ENCODE results near the gene CAPS2.

Gene CAPS2

GRCh38 chr12:75294797-75295196 is 35.3 kb downstream of the CAPS2 start:
- Histone ChIP-seq H4K20me1 (ENCODE audit: insufficient read depth, low read length) (no peaks in the 10 kb centered on the region), H3K27ac (ENCODE audit: low read depth, low read length, poor library complexity, severe bottlenecking) (no peak overlapping the region), H3K4me2 (ENCODE audit: low read length) (no peak overlapping the region), H3K36me3 (ENCODE audit: insufficient read depth, low read length) (no peaks in the 10 kb centered on the region), H3K4me3 (ENCODE audit: low read depth, low read length, poor library complexity, severe bottlenecking) (no peak overlapping the region), H3K27me3 (ENCODE audit: insufficient read depth, low read length) (no peaks in the 10 kb centered on the region), H2AFZ (ENCODE audit: low read length) (no peak overlapping the region), H3K4me1 (ENCODE audit: insufficient read depth, low read length, severe bottlenecking) (no peaks in the 10 kb centered on the region), H3K9me3 (ENCODE audit: low read length) (no peaks in the 10 kb centered on the region), H3K9ac (ENCODE audit: low read length) (no peak overlapping the region), H3F3A (ENCODE audit: insufficient read depth, low read length) (no peaks in the 10 kb centered on the region), H3K79me2 (ENCODE audit: insufficient read depth, low read length) (no peaks in the 10 kb centered on the region), H3K9me2 (ENCODE audit: low read depth, low read length) (no peaks in the 10 kb centered on the region)
- TF ChIP-seq, protein P1, sequence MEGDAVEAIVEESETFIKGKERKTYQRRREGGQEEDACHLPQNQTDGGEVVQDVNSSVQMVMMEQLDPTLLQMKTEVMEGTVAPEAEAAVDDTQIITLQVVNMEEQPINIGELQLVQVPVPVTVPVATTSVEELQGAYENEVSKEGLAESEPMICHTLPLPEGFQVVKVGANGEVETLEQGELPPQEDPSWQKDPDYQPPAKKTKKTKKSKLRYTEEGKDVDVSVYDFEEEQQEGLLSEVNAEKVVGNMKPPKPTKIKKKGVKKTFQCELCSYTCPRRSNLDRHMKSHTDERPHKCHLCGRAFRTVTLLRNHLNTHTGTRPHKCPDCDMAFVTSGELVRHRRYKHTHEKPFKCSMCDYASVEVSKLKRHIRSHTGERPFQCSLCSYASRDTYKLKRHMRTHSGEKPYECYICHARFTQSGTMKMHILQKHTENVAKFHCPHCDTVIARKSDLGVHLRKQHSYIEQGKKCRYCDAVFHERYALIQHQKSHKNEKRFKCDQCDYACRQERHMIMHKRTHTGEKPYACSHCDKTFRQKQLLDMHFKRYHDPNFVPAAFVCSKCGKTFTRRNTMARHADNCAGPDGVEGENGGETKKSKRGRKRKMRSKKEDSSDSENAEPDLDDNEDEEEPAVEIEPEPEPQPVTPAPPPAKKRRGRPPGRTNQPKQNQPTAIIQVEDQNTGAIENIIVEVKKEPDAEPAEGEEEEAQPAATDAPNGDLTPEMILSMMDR (IDR thresholded peaks at IDR 0.05; ENCODE audit: low read length), result no peak
- no peak for TF ChIP-seq EZH2 (IDR thresholded peaks at IDR 0.05; ENCODE audit: borderline replicate concordance, low read length)

GRCh38 chr12:75294336-75294735 is 35.8 kb downstream of the CAPS2 start:
- H3K9ac ChIP-seq (ENCODE audit: low read length), result no peak overlapping the region
- TF ChIP-seq EZH2 (IDR thresholded peaks at IDR 0.05; ENCODE audit: borderline replicate concordance, low read length), result no peak
- TF ChIP-seq, protein P1 (IDR thresholded peaks at IDR 0.05; ENCODE audit: low read length), result no peak
- H3K4me3 ChIP-seq (ENCODE audit: low read depth, low read length, poor library complexity, severe bottlenecking), result no peak overlapping the region
- H3K4me2 ChIP-seq (ENCODE audit: low read length), result no peak overlapping the region
- no peaks in the 10 kb centered on the region for H3K27me3 ChIP-seq (ENCODE audit: insufficient read depth, low read length)
- no peaks in the 10 kb centered on the region for H3K9me3 ChIP-seq (ENCODE audit: low read length)
- no peaks in the 10 kb centered on the region for H3K36me3 ChIP-seq (ENCODE audit: insufficient read depth, low read length)
- H3K9me2 ChIP-seq (ENCODE audit: low read depth, low read length), result no peaks in the 10 kb centered on the region
- no peaks in the 10 kb centered on the region for H3F3A ChIP-seq (ENCODE audit: insufficient read depth, low read length)
- H2AFZ ChIP-seq (ENCODE audit: low read length), result no peak overlapping the region
- no peak overlapping the region for H3K27ac ChIP-seq (ENCODE audit: low read depth, low read length, poor library complexity, severe bottlenecking)
- no peaks in the 10 kb centered on the region for H3K79me2 ChIP-seq (ENCODE audit: insufficient read depth, low read length)
- no peaks in the 10 kb centered on the region for H3K4me1 ChIP-seq (ENCODE audit: insufficient read depth, low read length, severe bottlenecking)
- no peaks in the 10 kb centered on the region for H4K20me1 ChIP-seq (ENCODE audit: insufficient read depth, low read length)

DNA sequence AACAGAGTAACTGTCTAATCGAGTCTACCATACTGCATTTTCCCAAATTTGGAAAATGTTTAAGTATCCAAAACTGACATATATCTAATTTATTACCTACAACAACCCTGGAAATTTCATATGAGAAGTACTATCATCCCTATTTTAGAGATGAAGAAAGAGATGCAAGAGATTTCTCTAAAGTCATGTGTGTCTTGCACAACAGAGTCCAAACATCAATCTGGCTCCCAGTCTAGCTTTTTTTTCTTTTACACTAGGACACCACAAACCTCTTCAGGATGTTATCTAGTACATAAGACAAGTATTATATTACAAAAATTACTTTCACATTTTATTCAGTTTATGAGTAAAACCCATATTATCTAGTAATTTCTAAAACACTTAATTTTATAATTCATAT is 39.1 kb downstream of the CAPS2 start:
- no peaks in the 10 kb centered on the region for H3K36me3 ChIP-seq (ENCODE audit: insufficient read depth, low read length)
- H3K9ac ChIP-seq (ENCODE audit: low read length), result no peak overlapping the region
- H3K4me1 ChIP-seq (ENCODE audit: insufficient read depth, low read length, severe bottlenecking), result no peaks in the 10 kb centered on the region
- no peak overlapping the region for H3K4me3 ChIP-seq (ENCODE audit: low read depth, low read length, poor library complexity, severe bottlenecking)
- H2AFZ ChIP-seq (ENCODE audit: low read length), result no peak overlapping the region
- H3K9me3 ChIP-seq (ENCODE audit: low read length), result no peaks in the 10 kb centered on the region
- no peaks in the 10 kb centered on the region for H4K20me1 ChIP-seq (ENCODE audit: insufficient read depth, low read length)
- H3K79me2 ChIP-seq (ENCODE audit: insufficient read depth, low read length), result no peaks in the 10 kb centered on the region
- H3F3A ChIP-seq (ENCODE audit: insufficient read depth, low read length), result no peaks in the 10 kb centered on the region
- no peak overlapping the region for H3K4me2 ChIP-seq (ENCODE audit: low read length)
- H3K27ac ChIP-seq (ENCODE audit: low read depth, low read length, poor library complexity, severe bottlenecking), result no peak overlapping the region
- H3K9me2 ChIP-seq (ENCODE audit: low read depth, low read length), result no peaks in the 10 kb centered on the region
- H3K27me3 ChIP-seq (ENCODE audit: insufficient read depth, low read length), result no peaks in the 10 kb centered on the region
- no peak for TF ChIP-seq EZH2 (IDR thresholded peaks at IDR 0.05; ENCODE audit: borderline replicate concordance, low read length)
- TF ChIP-seq, protein P1 (IDR thresholded peaks at IDR 0.05; ENCODE audit: low read length), result no peak

Measured in OCI-LY1 (cell line).